Activated CD4-positive, alpha-beta T cell treated with anti-CD3 and anti-CD28 coated beads for 48 hours (primary cell): ENCODE data around the gene CBX5.
"Not testable (repeated sequence)": the region's sequence is repeated elsewhere in the genome, so short reads cannot be mapped to it uniquely, and the experiment has no call there.

Experiments
- DNase-seq: peaks from one replicate; pipeline ENCODE4 v3.0.0-alpha.2; 2020

CBX5 gene

GRCh38 chr12:54279632-54280467 is at the start of gene CBX5:
CBX5 (minus strand) TSS chr12:54280122; CDS start chr12:54257650, 22,472 bp downstream.
- peak; percentile 99 for DNase-seq

DNA sequence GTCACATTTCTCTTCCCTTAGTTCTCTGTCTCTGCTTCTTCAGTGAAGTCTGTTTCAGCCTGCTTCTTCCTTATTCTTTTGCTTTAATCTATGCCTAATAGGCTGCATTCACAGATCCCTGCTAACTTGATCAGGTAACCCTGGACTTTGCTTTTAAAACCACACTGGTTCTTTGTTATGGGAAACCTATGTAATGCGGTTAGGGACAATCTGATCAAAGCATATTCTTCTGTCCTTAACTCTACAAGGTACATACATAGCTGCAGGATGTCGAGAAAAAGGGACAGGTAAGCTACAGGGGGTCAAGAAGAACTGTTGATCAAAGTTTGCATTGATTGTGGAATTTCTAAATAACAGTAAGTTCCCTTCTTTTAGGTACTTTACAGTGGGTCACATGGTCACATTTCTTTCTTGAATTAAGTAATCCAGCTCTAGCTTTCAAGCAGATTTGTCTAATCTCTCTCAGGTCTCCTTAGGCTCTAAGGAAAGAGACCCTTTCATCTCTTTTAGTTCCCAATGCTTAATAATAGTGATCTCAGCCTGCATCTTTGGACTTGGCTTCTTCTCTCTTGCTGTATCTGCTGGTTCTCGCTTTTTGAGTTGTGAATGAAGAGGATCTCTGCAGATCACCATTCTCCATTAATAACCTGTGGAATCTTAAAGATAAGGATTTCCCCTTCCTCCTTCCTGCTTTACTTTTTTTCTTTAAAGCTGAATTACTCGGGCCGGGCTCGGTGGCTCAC is 48.8 kb upstream of the CBX5 start:
- no peak for DNase-seq

GRCh38 chr12:54325442-54326109 is 45.7 kb upstream of the CBX5 start:
- DNase-seq = not testable (repeated sequence)

GRCh38 chr12:54324617-54325441 is 44.9 kb upstream of the CBX5 start, which contains the start of gene COPZ1:
COPZ1 (plus strand) TSS chr12:54325131; CDS start chr12:54325164, 33 bp downstream.
- peak; percentile 95 for DNase-seq

DNA sequence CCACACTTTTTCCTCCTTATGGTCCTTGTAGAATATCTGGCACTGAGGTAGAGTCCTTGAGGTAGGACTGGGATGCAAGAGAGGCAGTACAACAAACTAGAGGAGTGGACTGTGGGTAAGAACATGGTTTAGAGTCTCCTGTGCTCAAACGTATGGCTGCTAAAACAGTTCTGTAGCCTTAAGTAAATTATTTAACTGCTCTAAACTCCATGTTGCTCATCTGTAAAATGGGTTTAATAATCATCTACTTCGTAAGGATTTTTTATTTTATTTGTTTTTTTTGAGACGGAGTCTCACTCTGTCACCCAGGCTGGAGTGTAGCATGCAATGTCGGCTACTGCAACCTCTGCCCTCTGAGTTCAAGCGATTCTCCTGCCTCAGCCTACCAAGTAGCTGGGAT is 41.4 kb upstream of the CBX5 start:
- DNase-seq = no peak

- DNase-seq = not testable (repeated sequence)
Measured at GRCh38 chr12:54312309-54312708, 32.4 kb upstream of the CBX5 start.

DNA sequence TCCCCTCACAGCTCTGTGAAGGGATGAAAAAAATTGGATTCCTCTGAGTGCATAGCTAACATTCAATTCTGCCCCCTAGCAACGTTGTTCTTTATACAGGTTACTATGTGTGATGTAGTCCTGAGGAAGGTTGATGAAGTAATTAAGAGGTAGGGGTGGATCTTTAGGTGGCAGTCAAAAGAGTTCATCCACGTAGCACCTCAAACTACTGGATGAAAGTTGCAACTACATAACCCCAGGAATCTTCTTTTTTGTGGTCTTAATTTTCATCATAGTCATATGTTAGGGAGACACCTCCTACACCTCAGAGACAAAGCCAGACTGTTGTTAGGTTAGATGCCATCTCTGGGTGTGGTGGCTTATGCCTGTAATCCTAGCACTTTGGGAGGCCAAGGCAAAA is 31.1 kb upstream of the CBX5 start:
- no peak for DNase-seq

- peak; percentile 37 for DNase-seq
Measured at GRCh38 chr12:54306925-54307741, 27.2 kb upstream of the CBX5 start.

- no peak for DNase-seq
Measured at GRCh38 chr12:54304187-54304810, 24.4 kb upstream of the CBX5 start.

DNA sequence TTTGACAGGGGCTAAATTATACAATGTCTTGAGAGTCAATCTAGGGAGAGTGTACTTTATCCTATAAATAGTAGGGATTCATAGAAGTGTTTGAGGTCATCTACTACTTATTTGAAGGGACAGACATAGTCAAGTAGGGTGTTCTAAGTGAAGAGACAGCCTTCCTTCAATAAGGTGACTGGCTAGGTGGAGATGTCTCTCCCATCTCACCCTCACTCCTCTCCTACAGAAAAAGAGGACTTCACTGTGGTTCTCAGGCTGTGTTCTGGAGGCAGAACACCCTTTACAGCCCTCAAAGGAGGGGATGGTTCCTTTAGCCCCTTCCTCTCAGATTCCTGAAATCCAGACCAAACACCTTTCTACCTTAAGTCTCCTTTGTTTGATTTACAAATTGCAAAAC is 23.7 kb upstream of the CBX5 start:
- no peak for DNase-seq

DNA sequence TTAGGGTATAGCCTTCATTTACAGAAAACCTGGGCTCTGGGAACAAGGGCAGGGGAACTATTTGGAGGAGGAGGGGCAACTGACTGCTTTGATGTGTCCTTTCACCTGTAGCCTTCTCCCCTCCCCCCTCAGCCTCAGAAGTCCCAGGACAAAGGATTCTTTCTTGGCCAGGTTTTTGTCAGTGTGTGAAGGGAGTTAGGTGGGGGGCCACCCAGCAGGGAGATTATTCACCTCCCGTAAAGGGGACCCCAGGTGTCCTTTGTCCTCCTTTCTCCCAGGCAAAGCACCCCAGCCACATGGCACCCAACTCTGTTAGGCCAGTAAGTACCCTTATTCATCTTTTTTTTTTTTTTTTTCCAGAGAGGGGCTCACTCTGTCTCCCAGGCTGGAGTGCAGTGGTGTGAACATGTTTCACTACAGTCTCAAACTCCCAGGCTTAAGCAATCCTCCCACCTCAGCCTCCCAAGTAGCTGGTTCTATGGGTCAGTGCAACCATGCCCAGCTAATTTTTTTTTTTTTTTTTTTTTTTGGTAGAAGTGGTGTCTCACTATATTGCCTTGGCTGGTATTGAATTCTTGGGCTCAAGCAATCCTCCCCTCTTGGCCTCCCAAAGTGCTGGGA is 21.6 kb upstream of the CBX5 start:
- no peak for DNase-seq

DNA sequence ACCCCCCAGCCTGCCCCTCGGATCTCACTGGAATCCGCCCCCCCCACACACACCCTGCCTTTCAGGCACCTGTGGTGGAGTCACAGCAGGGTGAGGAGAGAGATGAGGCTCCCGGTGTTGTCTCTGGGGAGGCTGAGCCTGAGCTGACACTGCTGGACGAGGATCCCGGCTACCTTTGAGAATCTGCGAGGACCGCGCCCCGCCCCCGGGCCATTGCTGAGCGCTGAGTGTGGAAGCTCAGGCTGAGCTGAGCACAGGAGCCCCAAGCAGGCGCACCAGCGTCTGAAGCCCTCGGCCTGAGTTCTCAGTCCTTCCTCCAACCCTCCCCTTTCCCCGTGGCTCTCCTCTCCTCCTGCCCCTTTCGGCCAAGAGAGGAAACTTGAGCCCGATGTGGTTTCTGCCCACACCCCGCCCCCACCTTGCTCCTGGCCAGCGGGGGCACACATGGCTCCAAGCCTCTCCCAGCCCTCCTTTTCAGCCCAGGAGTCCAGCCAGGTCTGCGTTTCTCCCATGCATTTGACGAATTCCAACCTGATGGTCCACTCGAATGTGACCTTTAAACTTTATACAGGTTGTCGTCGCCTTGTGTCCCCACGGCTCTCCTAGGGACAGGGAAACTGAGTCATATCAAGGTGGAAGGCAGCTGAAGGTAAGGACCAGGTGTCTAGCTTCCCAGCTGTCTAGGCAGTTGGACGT is 21.0 kb upstream of the CBX5 start, which contains the start of gene NFE2:
Gene NFE2 (minus strand): TSS at position 284 of the 696 bp plus-strand sequence. CDS start 5,767 bp downstream, outside the sequence.
- DNase-seq = peak; percentile 58

GRCh38 chr12:54300225-54300731 is 20.4 kb upstream of the CBX5 start:
- no peak for DNase-seq

GRCh38 chr12:54299515-54300224 is 19.7 kb upstream of the CBX5 start:
- no peak for DNase-seq

GRCh38 chr12:54298904-54299303 is 19.0 kb upstream of the CBX5 start:
- no peak for DNase-seq

DNA sequence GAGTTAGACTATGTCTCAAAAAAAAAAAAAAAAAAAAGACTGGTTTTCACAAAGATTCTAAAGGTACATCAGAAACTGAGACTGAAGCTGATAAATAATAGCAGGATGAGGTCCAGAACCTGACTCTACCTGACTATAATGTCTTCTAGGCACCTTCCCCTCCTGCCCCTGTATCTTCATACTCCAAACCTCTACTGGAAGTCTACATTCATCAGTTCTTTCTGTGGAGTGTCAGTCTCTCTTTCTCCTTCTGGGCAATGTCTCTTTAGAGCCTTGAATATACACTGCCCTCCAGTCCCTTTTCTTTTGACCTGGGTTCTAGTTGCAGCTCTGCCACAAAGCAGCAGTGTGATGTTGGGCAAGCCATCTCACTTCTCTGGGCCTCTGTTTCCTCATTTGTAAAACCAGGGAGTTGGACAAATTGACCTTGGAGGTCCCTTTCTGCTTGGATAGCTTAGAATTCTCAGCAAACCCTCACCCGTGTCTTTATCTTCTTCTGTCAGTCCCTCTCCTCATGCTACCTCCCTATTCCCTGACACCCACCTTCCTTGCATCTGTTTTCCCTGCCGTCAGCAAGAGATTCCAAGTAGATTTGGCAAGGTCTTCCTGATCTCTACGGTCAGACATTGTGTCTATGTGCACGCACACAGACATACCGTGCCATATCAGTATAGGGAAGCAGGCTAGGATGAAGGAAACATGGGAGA is 16.6 kb upstream of the CBX5 start:
- no peak for DNase-seq

DNA sequence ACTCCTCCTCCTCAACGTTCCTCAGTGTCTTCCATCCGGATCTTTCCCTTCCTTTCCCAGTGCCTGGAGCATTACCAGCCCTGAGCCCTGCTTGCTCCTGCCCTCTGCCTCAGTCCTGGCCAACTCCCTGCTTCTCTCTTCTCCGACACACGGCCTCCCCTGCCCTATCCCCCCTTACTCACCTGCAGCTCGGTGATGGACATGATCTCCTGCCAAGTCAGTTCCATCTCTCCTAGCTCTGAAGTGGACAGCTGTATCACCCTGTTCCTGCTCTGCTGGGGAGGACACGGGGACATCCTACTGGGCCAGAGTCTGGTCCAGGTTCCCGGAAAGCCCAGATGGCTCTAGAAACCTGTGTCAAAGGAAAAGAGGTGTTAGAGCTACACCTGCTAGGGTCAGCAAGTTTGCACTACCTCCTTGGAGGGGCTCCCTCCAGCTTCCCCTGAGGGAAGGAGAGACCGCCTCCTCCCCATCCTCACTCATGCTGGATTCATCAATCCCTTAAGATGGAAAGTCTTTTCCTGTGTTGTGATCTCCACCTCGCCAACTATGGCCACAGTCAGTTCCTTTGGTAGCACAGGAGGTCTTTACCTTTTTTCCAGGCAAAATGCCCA is 15.1 kb upstream of the CBX5 start:
- DNase-seq = no peak
